GM23338 (cell line): Measurements from ENCODE around the gene PRKAR1B. TPM values are rescaled to one million over a fixed set of nuclear protein-coding genes. Genes with fewer than 3 reads are reported as not detected.
A peak's percentile ranks its signal among the peaks of the same experiment; 100 is the strongest.

Experiments used
- ATAC-seq: fragments of 200-7000 bp; cut with Tn5 transposase; 3 replicates; pipeline ENCODE4 v1.9.1; 2020
- DNase-seq: peaks from one replicate; pipeline ENCODE4 v3.0.0-alpha.2; 2015; ENCODE audit warnings: low spot score
- H2AFZ ChIP-seq: fragments of 200-600 bp; sonication (generic); 2 replicates; pipeline ENCODE4 v1.8.0; 2016; ENCODE audit warnings: antibody characterized with exemption, mild to moderate bottlenecking, moderate library complexity
- H3F3A ChIP-seq: fragments of 200-600 bp; sonication (generic); replicated peaks from 2 replicates; pipeline ENCODE4 v1.8.0; 2017; ENCODE audit warnings: antibody characterized with exemption, mixed run types, low read depth
- H3K27ac ChIP-seq: fragments of 200-600 bp; sonication (generic); 2 replicates; pipeline ENCODE4 v1.6.1; 2016; ENCODE audit warnings: low read depth
- H3K27me3 ChIP-seq: fragments of 200-600 bp; sonication (generic); 2 replicates; pipeline ENCODE4 v1.8.0; 2016; ENCODE audit warnings: mild to moderate bottlenecking, mixed run types, moderate library complexity; ENCODE audit not compliant: insufficient read depth
- H3K36me3 ChIP-seq: fragments of 200-600 bp; sonication (generic); 2 replicates; pipeline ENCODE4 v1.8.0; 2016; ENCODE audit warnings: mild to moderate bottlenecking; ENCODE audit not compliant: insufficient read depth
- H3K4me1 ChIP-seq: fragments of 200-600 bp; sonication (generic); 2 replicates; pipeline ENCODE4 v1.8.0; 2016; ENCODE audit warnings: mild to moderate bottlenecking, moderate library complexity; ENCODE audit not compliant: insufficient read depth
- H3K4me2 ChIP-seq: fragments of 200-600 bp; sonication (generic); 2 replicates; pipeline ENCODE4 v1.7.1; 2017; ENCODE audit warnings: mixed run types
- H3K4me3 ChIP-seq: fragments of 200-600 bp; sonication (generic); 2 replicates; pipeline ENCODE4 v1.6.1; 2016; ENCODE audit warnings: mixed run types
- H3K79me2 ChIP-seq: fragments of 200-600 bp; sonication (generic); replicated peaks from 2 replicates; pipeline ENCODE4 v1.8.0; 2017; ENCODE audit warnings: mild to moderate bottlenecking; ENCODE audit not compliant: insufficient read depth
- H3K9me2 ChIP-seq: fragments of 200-600 bp; sonication (generic); 2 replicates; pipeline ENCODE4 v1.8.0; 2017; ENCODE audit not compliant: insufficient read depth
- H4K20me1 ChIP-seq: fragments of 200-600 bp; sonication (generic); replicated peaks from 2 replicates; pipeline ENCODE4 v1.8.0; 2017; ENCODE audit warnings: mild to moderate bottlenecking; ENCODE audit not compliant: insufficient read depth
- H3K27ac Mint-ChIP-seq: 2 replicates; pipeline ENCODE4 v1.8.0; 2020; ENCODE audit warnings: inconsistent platforms, mild to moderate bottlenecking, moderate library complexity, mixed read lengths
- H3K27me3 Mint-ChIP-seq: 3 replicates; pipeline ENCODE4 v1.8.0; 2022; ENCODE audit warnings: low read depth, mild to moderate bottlenecking, moderate library complexity, mixed read lengths, inconsistent platforms; ENCODE audit not compliant: insufficient read depth, poor library complexity
- H3K36me3 Mint-ChIP-seq: 3 replicates; pipeline ENCODE4 v1.8.0; 2021; ENCODE audit warnings: low read depth, mild to moderate bottlenecking, inconsistent platforms, moderate library complexity, mixed read lengths
- H3K4me1 Mint-ChIP-seq: 3 replicates; pipeline ENCODE4 v1.8.0; 2020; ENCODE audit warnings: mild to moderate bottlenecking, inconsistent platforms, mixed read lengths
- H3K4me3 Mint-ChIP-seq: 3 replicates; pipeline ENCODE4 v1.8.0; 2021; ENCODE audit warnings: moderate library complexity, mild to moderate bottlenecking, inconsistent platforms, mixed read lengths
- H3K9me3 Mint-ChIP-seq: 3 replicates; pipeline ENCODE4 v1.8.0; 2020; ENCODE audit warnings: moderate library complexity, mild to moderate bottlenecking, inconsistent platforms, mixed read lengths
- CREB1 ChIP-seq: fragments of 250-450 bp; sonication (Bioruptor Pico); IDR thresholded peaks from 2 replicates; pipeline ENCODE4 v1.5.0; 2020; ENCODE audit warnings: low read depth, mild to moderate bottlenecking, moderate library complexity
- CTCF ChIP-seq, 2 experiments: fragments of 200-600 bp in 1 of 2; sonication (generic) in 1 of 2; conservative IDR thresholded peaks; 2 replicates each; pipeline versions ENCODE4 v1.5.1 to v1.6.1; 2016 to 2017; ENCODE audit warnings: antibody characterized with exemption in 2 of 2, low read depth in 2 of 2, mild to moderate bottlenecking in 2 of 2, moderate library complexity in 1 of 2
- ETS1 ChIP-seq: IDR thresholded peaks from 2 replicates; pipeline ENCODE4 v1.6.1; 2016; ENCODE audit warnings: antibody characterized with exemption
- JUNB ChIP-seq: IDR thresholded peaks from one replicate; pipeline ENCODE4 v1.6.1; 2016; ENCODE audit warnings: antibody characterized with exemption; ENCODE audit not compliant: unreplicated experiment
- NANOG ChIP-seq: IDR thresholded peaks from 2 replicates; pipeline ENCODE4 v1.6.1; 2016; ENCODE audit warnings: antibody characterized with exemption, borderline replicate concordance
- POLR2AphosphoS5 ChIP-seq: IDR thresholded peaks from 2 replicates; pipeline ENCODE4 v1.6.1; 2016; ENCODE audit warnings: antibody characterized with exemption, low read depth
- ZNF331 ChIP-seq: fragments of 250-450 bp; sonication (Bioruptor Pico); IDR thresholded peaks from 2 replicates; pipeline ENCODE4 v1.5.0; 2020; ENCODE audit warnings: low read depth, mild to moderate bottlenecking, moderate library complexity
- ZNF462 ChIP-seq: fragments of 250-450 bp; sonication (Bioruptor Pico); IDR thresholded peaks from 2 replicates; pipeline ENCODE4 v1.5.0; 2020; ENCODE audit warnings: mild to moderate bottlenecking, moderate library complexity
- polyA plus RNA-seq: library from polyadenylated mRNA; unstranded; fragments of >200 nt; fragmentation: Nextera tagmentation; extraction: Ambion mirVana; gene quantifications from 2 replicates; pipeline ENCODE4 v1.2.1, GENCODE V29; 2016
- total RNA-seq: library from RNA; depleted of rRNA; stranded (reverse); fragments of >200 nt; shearing (Covaris generic); gene quantifications from 2 replicates; pipeline ENCODE4 v1.2.3, GENCODE V29; 2014

The PRKAR1B gene
- total and polyA plus RNA-seq, 2 experiments from 2014 or later: 35.7 to 36.7 TPM

- no peaks in the 10 kb centered on the region for H3K9me2 ChIP-seq
- 0 out of 2 replicates have a peak overlapping the region, but pooled peaks have one; percentile 32 for H2AFZ ChIP-seq
- peak; percentile 85 for DNase-seq
- peak overlapping the region; percentile 95 for H3K27ac Mint-ChIP-seq
- no peaks in the 10 kb centered on the region; the same call in 1 of the 3 replicates for H3K9me3 Mint-ChIP-seq
- H3K79me2 ChIP-seq: peaks cover 50% of the 10 kb centered on the region
- H3K4me3 Mint-ChIP-seq: peak overlapping the region; percentile 83
- peaks cover 26% of the 10 kb centered on the region for H3K27me3 Mint-ChIP-seq
- TF ChIP-seq JUNB (no peak), CTCF (conservative IDR thresholded peaks at IDR 0.05; ENCODE audit: low read depth in 2 of 2) (no peak), NANOG (no peak), CREB1 (CRISPR knock-in tag) (no peak), POLR2AphosphoS5 (peak; percentile 68), ZNF331 (no peak)
- peaks cover 35% of the 10 kb centered on the region for H3K4me1 Mint-ChIP-seq
- peak; percentile 35 for ATAC-seq
- no peaks in the 10 kb centered on the region for H3K36me3 ChIP-seq
- H3K4me1 ChIP-seq: peaks cover 24% of the 10 kb centered on the region
- H4K20me1 ChIP-seq: no peaks in the 10 kb centered on the region; the same call in 1 of the 2 replicates
- H3K27ac ChIP-seq: peak overlapping the region; percentile 91
- H3K27me3 ChIP-seq: peaks cover 13% of the 10 kb centered on the region
- H3K36me3 Mint-ChIP-seq: peaks cover 33% of the 10 kb centered on the region
- H3K4me2 ChIP-seq: peak overlapping the region; percentile 97
- H3K4me3 ChIP-seq: peak overlapping the region; percentile 94
- peaks cover 15% of the 10 kb centered on the region for H3F3A ChIP-seq
Measured at GRCh38 chr7:514651-515598, 212.2 kb downstream of the PRKAR1B start.

- no peak overlapping the region for H3K27ac ChIP-seq
- ATAC-seq: no peak
- TF ChIP-seq CTCF (conservative IDR thresholded peaks at IDR 0.05; ENCODE audit: low read depth in 2 of 2): no peak
- no peak for TF ChIP-seq NANOG
- no peak for TF ChIP-seq ZNF462 (CRISPR knock-in tag)
- TF ChIP-seq ETS1: no peak
Measured at GRCh38 chr7:514242-514641, 212.8 kb downstream of the PRKAR1B start.

More at GRCh38 chr7:514242-514641, 212.8 kb downstream of the PRKAR1B start:
- Mint-ChIP-seq H3K4me3 (peak overlapping the region; percentile 83; the same call in 2 of the 3 replicates), H3K27ac (peak overlapping the region; percentile 88; the same call in 1 of the 2 replicates), H3K36me3 (peaks cover 40% of the 10 kb centered on the region), H3K9me3 (no peaks in the 10 kb centered on the region; the same call in 1 of the 3 replicates), H3K27me3 (peaks cover 26% of the 10 kb centered on the region), H3K4me1 (peaks cover 35% of the 10 kb centered on the region)
- Histone ChIP-seq H2AFZ (no peak overlapping the region), H3K36me3 (no peaks in the 10 kb centered on the region), H3K4me3 (peak overlapping the region; percentile 94; the same call in 1 of the 2 replicates), H3K27me3 (peaks cover 13% of the 10 kb centered on the region), H3F3A (peaks cover 15% of the 10 kb centered on the region), H3K79me2 (peaks cover 50% of the 10 kb centered on the region), H3K4me1 (peaks cover 24% of the 10 kb centered on the region), H3K9me2 (no peaks in the 10 kb centered on the region), H3K4me2 (peak overlapping the region; percentile 97; the same call in 1 of the 2 replicates), H4K20me1 (no peaks in the 10 kb centered on the region; the same call in 1 of the 2 replicates)
- no peak for DNase-seq
